ENCODE measurements around the gene GRAMD2A.
A peak's percentile ranks its signal among the peaks of the same experiment; 100 is the strongest.

Gene GRAMD2A

DNA sequence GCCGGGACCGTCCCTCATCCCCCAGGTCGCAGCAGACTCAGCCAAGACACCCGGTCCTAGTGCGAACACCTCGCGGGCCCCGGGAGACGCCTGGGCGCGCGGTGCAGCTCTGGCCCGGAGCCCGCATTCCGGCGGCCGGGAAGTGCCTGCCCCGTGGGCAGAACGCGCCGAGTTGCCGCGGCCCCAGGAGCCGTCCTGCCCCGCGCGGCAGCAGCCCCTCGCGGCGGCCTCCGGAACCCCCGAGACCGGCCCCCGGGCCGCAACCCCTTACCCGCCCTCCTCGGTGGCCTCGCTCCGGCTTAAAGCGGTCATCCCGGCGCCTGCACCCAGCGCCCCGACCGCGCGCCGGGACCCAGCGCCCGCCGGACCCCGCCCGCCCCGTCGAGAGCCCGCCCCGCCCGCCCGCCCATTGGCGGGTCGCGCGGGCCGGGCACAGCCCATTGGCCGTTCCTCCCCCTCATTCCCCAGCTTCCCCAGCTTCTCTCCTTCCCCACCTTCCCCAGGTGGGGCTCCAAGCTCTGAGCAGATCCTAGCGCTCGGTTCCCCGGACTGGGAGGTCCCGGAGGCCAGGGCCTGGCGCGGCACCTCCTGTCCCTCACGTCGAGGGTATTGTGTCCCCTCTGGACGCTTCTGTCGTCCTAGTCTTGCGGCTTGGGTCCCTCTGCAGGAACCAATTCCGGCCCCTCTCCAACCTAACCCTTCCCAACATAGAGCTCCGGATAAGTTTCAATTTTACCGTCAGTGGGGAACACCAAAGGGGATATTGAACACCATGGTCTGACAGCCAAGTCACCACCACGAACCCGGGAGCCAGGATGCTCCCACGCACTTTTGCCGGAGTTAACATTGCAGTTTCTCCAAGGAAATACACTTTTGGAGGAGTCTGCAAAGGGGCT, at the start of gene GRAMD2A:
GRAMD2A (minus strand) TSS at position 328 of the 896 bp plus-strand sequence.
- H3K9me3 Mint-ChIP-seq = no peaks in the 10 kb centered on the region

DNA sequence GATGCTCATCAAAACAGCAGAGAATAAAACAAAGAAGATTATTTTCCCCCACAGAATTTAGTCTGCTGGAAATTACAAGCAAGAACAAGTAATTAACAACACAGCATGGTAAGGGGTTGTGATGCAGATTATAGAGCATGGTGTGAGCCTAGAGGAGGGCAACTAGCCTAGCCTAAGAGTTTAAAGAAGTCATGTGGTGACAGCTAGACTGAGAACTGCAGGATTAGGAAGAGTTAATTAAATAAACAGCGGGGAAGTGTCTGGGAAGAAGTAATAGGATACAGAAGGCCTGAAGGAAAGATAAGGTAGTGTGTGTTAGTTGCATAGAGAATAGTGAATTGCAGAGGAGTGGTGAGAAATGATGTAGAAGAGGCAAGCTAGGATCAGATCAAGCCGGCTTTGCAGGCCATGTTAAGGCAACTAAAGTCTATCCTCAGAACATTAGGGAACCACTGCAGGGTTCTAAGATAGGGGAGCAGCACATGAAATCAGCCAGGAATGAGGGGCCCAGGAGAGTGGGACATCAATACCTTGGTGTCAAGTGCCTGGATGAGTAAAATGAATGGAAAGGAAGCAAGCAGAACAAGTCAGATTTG, 45.3 kb upstream of the GRAMD2A start:
- peak overlapping the region; percentile 81 for H3K27ac Mint-ChIP-seq
- H3K27me3 Mint-ChIP-seq = no peaks in the 10 kb centered on the region
- H3K4me3 Mint-ChIP-seq = no peak overlapping the region
- peaks cover 14% of the 10 kb centered on the region for H3K36me3 Mint-ChIP-seq
- H3K9me3 Mint-ChIP-seq = no peaks in the 10 kb centered on the region
- peaks cover 20% of the 10 kb centered on the region for H3K4me1 Mint-ChIP-seq

More for the DNA sequence above, at the start of gene GRAMD2A:
- Mint-ChIP-seq H3K27me3 (peaks cover 14% of the 10 kb centered on the region), H3K27ac (peak within 1 kb of the TSS; percentile 81), H3K36me3 (peaks cover 4% of the 10 kb centered on the region), H3K4me3 (peak within 1 kb of the TSS; percentile 70), H3K4me1 (peaks cover 6% of the 10 kb centered on the region)

DNA sequence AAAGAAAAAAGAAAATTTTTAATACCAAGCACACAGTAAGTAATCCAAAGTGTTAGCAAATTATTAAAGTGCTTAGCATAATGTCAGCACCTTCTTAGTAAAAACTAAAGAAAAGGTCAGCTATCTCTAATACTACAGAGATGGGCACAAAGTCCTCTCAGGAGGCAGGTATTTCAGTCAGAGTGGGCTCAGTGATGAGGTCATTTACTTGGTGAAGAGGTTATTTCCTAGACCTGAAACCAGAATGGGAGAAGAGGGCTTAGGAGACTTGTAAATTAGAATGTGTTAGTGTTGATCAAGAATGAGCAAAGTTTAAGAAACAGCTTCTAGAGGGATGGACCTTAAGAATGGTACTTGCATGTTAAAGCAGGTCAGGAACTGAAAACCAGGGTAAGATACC, 42.1 kb upstream of the GRAMD2A start:
- no peaks in the 10 kb centered on the region for H3K27me3 Mint-ChIP-seq
- H3K4me3 Mint-ChIP-seq = no peak overlapping the region
- peaks cover 11% of the 10 kb centered on the region for H3K36me3 Mint-ChIP-seq
- peaks cover 38% of the 10 kb centered on the region for H3K4me1 Mint-ChIP-seq
- no peak overlapping the region for H3K27ac Mint-ChIP-seq
- no peaks in the 10 kb centered on the region for H3K9me3 Mint-ChIP-seq

DNA sequence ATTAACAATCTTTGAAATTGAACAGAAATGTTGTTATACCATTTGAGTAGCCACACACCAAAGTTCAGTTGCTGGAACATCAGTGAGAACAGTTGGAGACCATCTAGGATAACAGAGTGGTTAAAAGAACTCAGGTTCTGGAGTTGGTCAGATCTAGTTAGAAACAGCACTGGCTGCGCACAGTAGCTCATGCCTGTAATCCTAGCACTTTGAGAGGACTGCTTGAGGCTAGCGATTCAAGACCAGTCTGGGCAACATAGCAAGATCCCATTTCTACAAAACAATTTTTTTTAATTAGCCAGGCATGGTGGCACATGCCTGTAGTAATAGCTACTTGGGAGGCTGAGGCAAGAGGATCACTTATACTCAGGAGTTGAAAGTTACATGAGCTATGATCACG, 41.0 kb upstream of the GRAMD2A start:
- Mint-ChIP-seq H3K27ac (peak overlapping the region; percentile 55), H3K36me3 (peaks cover 6% of the 10 kb centered on the region), H3K27me3 (no peaks in the 10 kb centered on the region), H3K4me3 (no peak overlapping the region), H3K9me3 (no peaks in the 10 kb centered on the region), H3K4me1 (peaks cover 37% of the 10 kb centered on the region)

DNA sequence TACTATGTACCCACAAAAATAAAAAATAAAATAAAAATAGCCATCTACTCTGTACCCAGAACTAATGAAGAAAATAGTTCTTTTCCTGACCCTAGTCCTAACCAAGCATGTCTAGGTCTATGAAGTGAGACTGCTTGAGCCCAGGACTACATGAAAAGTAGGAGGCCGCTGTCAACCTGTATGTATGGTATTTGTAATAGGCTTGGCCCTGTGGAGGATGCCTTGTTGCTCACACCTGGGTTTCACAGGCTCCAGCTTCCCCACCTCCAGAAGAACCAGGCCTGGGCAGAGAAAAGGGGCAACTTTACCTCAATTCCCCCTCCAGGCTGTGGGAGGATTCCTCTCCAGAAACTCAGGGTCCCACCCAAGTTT, 40.3 kb upstream of the GRAMD2A start:
- Mint-ChIP-seq H3K4me3 (peak overlapping the region; percentile 82), H3K4me1 (peaks cover 40% of the 10 kb centered on the region), H3K27ac (peak overlapping the region; percentile 95), H3K27me3 (no peaks in the 10 kb centered on the region), H3K9me3 (no peaks in the 10 kb centered on the region), H3K36me3 (peaks cover 5% of the 10 kb centered on the region)

DNA sequence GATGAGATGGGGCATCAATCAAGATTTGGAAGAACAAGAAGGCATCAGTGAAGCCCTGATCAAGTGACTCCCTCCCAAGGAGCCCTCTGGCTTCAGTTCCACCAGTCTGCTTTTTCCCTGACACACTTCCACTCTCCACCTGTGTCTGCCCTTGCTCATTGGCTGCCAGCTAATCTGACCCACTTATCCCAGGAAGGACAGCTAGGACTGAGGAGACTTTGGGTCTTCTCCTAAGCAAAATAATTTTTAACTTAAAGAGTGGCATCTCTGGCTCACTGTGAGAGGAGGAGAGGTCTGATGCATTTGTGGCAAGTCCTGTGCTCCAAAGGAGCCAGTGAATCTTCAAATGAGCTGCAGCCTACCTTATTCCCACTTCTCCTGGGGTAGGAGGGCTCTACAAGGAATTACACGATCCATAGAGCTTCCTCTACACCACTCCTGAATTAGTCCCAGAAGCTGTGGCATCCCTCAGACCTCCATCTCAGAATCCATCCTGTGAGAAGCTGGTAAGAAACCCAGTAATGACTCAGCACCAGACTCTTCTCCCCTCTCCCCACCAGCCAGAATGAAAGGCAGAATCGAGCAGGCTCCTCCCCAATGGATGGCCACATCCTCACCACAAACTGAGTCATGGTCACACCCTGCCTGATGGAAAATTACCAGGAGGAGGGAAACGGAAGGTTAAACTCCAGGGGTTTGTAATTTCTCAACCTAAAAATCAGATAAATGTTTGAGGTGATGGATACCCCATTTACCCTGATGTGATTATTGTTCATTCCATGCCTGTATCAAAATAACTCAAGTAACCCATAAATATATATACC, 39.7 kb upstream of the GRAMD2A start:
- no peaks in the 10 kb centered on the region for H3K9me3 Mint-ChIP-seq
- H3K4me3 Mint-ChIP-seq = peak overlapping the region; percentile 82
- peaks cover 2% of the 10 kb centered on the region for H3K36me3 Mint-ChIP-seq
- peaks cover 46% of the 10 kb centered on the region for H3K4me1 Mint-ChIP-seq
- no peaks in the 10 kb centered on the region for H3K27me3 Mint-ChIP-seq
- H3K27ac Mint-ChIP-seq = peak overlapping the region; percentile 95

DNA sequence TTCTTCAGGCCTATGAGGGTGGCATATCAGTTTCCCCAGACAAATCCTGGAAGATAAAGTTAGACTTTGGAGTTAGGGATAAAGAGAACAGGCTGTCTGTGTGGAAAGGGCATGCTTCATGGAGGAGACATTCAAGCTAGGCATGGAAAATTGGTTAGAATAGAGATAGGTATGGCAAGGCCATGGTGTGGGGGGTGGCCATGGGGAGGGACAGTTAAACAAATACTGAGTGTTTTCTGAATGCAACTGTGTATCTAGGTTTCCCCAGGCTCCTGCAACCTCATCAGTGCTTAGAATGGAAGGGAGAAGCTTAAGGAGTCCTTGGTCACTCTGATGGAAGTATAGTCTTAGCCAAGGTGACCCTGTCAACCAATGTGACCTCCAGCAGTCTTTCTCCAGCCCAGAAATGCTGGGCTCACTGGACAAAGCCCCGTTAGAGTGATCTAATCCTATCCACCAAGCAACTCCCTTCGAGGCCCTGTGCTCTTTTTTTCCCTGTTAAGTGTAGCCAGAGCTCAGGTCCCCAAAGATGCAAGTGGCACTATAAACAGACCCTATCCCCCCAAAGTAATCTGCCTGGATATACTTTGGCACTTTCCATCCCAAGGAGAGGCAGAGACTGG, 38.9 kb upstream of the GRAMD2A start:
- H3K27me3 Mint-ChIP-seq = no peaks in the 10 kb centered on the region
- peak overlapping the region; percentile 82 for H3K4me3 Mint-ChIP-seq
- peak overlapping the region; percentile 95 for H3K27ac Mint-ChIP-seq
- H3K36me3 Mint-ChIP-seq = peaks cover 1% of the 10 kb centered on the region
- peaks cover 48% of the 10 kb centered on the region for H3K4me1 Mint-ChIP-seq
- no peaks in the 10 kb centered on the region for H3K9me3 Mint-ChIP-seq

DNA sequence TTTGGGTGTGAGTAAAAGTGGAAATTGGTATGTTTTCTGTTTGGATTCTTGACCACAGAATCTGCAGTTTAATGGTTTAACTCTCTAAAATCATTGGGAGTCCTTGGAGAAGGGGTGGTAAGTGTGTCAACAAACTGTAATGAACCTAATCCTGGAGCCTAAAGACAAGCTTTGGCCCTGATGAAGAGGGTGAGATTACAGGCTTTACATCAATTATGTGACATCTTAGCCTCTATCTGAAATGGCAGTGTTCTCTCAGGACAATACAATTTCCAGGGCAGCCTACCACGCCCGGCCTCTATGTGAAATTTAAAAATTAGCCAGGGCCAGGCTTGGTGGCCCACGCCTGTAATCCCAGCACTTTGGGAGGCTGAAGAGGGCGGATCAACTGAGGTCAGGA, 37.7 kb upstream of the GRAMD2A start:
- Mint-ChIP-seq H3K36me3 (no peaks in the 10 kb centered on the region), H3K27me3 (no peaks in the 10 kb centered on the region), H3K9me3 (no peaks in the 10 kb centered on the region), H3K4me1 (peaks cover 48% of the 10 kb centered on the region), H3K4me3 (no peak overlapping the region), H3K27ac (no peak overlapping the region)

DNA sequence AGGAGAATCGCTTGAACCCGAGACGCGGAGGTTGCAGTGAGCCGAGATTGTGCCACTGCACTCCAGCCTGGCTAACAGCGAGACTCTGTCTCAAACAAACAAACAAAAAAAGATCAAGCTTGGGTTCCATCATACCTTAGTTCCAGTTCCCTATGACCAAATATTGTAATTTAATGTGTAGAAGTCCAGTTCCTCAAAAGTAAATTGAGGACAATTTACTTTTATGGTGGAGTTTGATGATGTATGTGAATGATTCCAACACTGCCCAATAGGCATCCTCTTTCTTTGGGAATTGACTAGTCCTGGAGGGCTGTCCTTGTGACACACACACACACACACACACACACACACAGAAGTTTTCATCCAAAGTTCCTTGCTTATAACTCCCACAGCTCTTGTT, 36.2 kb upstream of the GRAMD2A start:
- Mint-ChIP-seq H3K36me3 (peaks cover 8% of the 10 kb centered on the region), H3K27ac (peak overlapping the region; percentile 17), H3K27me3 (no peaks in the 10 kb centered on the region), H3K4me1 (peaks cover 41% of the 10 kb centered on the region), H3K9me3 (no peaks in the 10 kb centered on the region), H3K4me3 (peak overlapping the region; percentile 15)

DNA sequence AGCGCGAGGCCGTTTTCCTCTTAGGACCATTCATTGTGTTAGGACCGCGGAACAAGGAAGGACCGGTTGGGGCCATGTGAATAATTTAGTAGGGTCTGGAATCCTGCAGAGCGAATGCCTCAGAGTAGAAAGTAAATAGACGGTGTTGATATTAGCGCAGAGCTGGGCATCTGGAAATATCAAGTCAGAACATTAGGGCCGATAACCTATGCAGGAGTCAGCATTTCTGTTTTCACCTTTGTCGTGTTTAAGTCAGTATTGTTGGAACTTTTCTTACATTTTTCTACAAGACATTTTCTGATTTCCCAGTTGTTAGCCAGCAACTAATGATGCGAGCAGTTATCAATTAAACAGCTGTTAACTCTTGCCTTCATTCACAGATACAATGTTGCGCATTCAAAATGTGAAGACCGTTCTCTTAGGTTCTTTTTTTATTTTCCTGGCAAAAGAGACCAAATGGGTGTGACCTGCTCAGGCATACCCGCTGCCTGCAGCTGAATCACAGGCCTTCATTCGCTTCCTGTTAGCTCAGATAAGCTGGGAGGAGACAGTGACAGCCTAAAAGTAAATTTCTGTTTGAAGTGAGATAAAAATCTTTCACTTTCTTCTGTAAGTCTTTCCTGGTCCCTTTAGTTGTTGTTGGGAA, 34.4 kb upstream of the GRAMD2A start:
- H3K4me1 Mint-ChIP-seq = peaks cover 29% of the 10 kb centered on the region
- peaks cover 17% of the 10 kb centered on the region for H3K36me3 Mint-ChIP-seq
- no peaks in the 10 kb centered on the region for H3K9me3 Mint-ChIP-seq
- H3K27ac Mint-ChIP-seq = peak overlapping the region; percentile 83
- H3K4me3 Mint-ChIP-seq = peak overlapping the region; percentile 98
- H3K27me3 Mint-ChIP-seq = no peaks in the 10 kb centered on the region

DNA sequence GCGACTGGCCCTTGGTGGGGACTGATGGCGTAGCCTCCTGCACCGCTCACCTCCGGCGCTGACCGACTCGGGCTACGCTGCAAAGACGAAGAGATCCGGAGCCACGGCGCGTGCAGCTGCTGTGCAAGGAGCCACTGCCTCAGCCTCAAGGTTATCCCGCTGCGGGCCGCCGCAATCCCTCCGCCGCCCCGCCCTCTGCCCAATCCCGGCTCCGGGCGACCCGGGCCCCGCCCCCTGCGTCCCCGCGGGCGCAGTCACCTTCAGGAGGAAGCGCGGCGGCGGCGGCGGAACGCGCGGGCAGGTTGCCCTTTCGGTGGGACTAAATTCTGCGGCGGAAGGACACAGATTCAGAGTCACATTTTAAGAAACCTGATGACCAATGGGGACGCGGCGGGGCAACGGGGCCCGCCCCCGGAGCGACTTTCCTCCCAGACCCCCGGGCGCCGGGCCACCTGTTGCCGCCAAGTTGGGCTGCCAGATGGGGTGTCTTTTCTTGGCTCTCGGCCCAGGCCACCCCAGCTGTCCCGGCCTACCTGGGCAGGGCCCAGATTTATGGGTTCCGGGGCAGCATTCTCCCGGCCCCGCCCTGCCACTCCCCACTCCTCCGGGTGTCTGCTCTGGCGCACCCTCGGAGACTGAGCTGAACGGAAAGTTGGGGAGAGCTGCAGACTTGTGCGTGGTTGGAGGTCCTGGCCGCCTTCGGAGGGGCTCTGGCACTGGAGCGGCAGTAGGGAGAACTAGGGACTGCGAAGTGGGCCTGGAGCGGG, 33.7 kb upstream of the GRAMD2A start, which contains the start of gene PKM:
PKM (minus strand) TSS at position 125 of the 767 bp plus-strand sequence. CDS start 12,093 bp downstream, outside the sequence.
- Mint-ChIP-seq H3K9me3 (no peaks in the 10 kb centered on the region), H3K4me1 (peaks cover 28% of the 10 kb centered on the region), H3K36me3 (peaks cover 19% of the 10 kb centered on the region), H3K4me3 (peak within 1 kb of the TSS; percentile 98), H3K27me3 (no peaks in the 10 kb centered on the region), H3K27ac (peak within 1 kb of the TSS; percentile 99)

DNA sequence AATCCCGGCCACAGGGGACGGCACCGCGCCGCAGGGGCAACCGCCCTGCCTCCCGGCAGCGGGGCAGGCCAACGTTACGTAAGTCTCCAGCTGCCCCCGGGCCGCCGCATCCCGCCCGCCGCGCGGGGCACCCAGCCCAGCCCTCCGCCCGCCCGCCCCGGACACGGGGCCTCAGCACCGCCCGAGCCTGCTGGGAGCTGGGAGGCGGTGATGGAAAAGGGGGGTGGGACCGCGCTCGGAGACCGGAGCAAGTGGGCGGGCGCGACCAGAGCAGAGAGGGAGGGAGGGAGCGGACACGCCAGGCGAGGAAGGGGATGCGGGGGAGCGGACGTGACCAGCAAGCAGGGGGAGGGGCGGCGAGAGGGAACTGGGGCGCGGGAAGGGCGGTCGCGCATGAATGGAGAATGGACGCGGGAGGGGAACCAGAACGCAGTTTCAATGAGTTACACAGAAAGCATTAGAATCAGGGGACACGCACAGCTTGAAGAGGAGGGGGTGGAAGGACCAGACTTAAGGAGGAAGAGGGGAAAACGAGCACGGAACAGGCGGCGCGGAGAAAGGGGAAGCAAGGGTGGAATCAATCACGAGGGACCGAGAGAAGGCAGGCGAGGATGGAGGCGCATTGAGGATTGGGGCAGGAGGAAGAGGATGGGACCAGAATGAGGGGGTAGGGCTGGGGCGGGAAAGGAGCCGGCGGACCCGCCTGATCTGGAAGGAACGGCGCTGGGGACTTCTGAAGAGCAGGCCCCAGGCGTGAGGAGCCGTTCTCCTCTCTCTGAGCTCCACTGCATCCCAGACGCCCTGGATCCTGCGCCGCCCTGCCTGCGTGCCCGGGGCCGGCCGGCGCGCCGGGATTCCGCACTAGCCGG, 32.8 kb upstream of the GRAMD2A start:
- Mint-ChIP-seq H3K4me1 (peaks cover 33% of the 10 kb centered on the region), H3K27me3 (no peaks in the 10 kb centered on the region), H3K36me3 (peaks cover 24% of the 10 kb centered on the region), H3K27ac (peak overlapping the region; percentile 99), H3K9me3 (no peaks in the 10 kb centered on the region), H3K4me3 (peak overlapping the region; percentile 98)

DNA sequence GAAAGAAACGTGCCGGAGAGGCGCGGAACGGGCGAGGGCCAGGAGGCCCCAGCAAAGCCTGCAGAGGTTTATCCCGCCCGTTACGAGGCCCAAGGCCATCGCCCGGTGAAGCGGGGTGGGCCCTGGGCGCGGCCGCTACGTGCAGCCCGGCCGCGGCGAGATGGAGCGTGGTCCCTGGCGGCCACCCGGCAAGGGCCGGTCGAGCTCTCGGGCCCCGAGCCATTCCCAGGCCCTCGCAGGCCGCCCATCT, 32.3 kb upstream of the GRAMD2A start:
- Mint-ChIP-seq H3K27ac (peak overlapping the region; percentile 100), H3K4me1 (peaks cover 36% of the 10 kb centered on the region), H3K36me3 (peaks cover 24% of the 10 kb centered on the region), H3K27me3 (no peaks in the 10 kb centered on the region), H3K9me3 (no peaks in the 10 kb centered on the region), H3K4me3 (peak overlapping the region; percentile 99)

All from activated naive CD4-positive, alpha-beta T cell treated with anti-CD3 and anti-CD28 coated beads, Interleukin-2, amount 50 U/mL, for 24 hours (primary cell).